HL-60 (cell line): ENCODE data around the gene TMEM94.

ENCODE experiments used
- CTCF ChIP-seq: IDR thresholded peaks from one replicate; pipeline ENCODE4 v1.5.1; 2011; ENCODE audit warnings: low read length, control low read depth, inconsistent platforms; ENCODE audit not compliant: insufficient read depth
- GABPA ChIP-seq: IDR thresholded peaks from 2 replicates; pipeline ENCODE4 v1.6.1; 2012; ENCODE audit warnings: low read depth
- POLR2AphosphoS5 ChIP-seq: IDR thresholded peaks from 2 replicates; pipeline ENCODE4 v1.6.1; 2012; ENCODE audit warnings: low read depth

GRCh38 chr17:75460295-75460694, 3.9 kb downstream of the TMEM94 start:
- TF ChIP-seq GABPA, result no peak
- no peak for TF ChIP-seq CTCF
- TF ChIP-seq POLR2AphosphoS5, result no peak
